Activated T-helper 1 cell treated with Interleukin-2 at 50 U/mL for 16 hours (primary cell): Measurements from ENCODE around the gene GBGT1.

Experiments used
- DNase-seq: peaks from one replicate; pipeline ENCODE4 v3.0.0-alpha.2; 2020; ENCODE audit warnings: low read depth

The GBGT1 gene

DNA sequence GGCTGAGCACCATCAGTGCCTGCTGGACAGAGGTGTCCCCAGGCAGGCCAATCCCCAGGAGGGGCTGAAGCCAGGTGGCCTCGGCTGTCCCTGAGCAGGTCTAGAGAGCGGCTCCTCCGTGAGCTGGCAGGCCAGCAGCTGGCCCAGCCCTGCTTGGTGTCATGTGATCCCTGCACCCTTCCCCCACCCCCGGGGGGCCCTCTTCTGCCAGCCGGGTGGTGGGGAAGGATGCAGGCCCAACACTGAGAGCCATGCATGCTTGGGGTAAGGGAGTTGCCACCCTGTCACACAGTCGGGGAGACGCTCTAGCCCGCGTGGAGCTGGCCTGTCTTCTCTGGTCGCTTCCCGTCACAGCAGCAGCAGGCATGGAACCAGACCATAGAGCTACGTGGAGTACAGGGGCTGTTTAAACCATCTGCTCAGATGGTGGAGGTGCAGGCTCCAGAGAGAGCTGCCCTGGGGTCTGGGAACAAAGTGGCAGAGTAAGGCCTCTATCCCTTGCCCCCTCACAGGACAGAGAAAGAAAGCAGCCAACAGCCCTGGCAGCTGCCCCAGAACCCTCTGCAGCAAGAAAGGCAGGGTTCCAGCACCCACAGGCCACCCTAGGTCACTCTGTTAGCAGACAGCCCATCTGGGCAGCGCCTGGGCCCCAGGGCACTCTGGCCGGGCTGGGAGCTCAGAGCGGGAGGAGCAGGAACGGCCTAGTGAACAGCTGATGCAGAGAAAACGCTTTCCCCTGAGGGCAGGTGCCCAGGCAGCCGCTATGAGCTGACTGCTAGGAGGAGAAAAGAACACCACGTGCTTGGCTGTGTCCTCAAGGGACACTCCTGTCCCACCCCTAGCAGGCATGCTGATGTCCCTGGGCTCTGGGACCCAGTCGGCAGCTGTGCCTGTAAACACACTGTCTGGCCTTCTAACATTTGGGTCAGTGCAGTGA lies 49.5 kb downstream of the GBGT1 start:
- DNase-seq: no peak

DNA sequence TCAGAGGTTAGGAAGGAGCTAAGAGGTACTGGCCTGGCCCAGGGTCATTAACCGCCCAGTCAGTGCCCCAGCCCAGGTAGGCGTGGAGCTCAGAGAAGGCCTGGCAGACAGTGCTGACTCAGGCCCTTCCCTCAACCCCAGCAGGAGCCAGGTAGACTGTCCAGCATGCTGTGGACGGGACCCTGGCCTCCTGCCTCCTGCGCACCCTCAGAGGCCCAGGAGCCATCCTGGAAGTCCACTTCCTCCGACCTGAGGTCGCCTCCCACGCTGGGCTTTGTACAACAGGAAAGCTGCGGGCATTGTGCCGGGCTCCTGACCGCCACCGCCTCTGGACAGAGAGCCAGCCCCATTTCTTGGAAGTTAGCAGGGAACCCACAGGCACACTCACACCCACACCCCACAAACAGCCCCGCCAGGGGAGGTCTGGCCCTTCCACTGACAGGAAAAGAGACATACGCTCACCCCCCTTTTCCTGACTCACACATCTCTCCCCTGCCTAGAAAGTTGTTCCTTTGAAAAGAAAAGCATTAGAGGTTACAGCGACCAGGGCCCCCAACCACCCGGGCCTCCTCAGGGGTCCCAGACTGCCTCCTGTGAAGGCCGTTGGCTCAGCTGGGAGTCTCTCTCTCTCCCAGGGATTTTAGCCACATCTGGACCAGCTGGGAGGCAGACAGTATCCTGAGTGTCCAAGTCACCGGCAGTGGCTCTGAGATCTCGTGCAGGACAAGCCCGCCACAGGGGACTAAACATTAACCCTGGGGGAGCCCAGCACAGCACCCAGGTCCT lies 50.4 kb downstream of the GBGT1 start:
- no peak for DNase-seq

DNA sequence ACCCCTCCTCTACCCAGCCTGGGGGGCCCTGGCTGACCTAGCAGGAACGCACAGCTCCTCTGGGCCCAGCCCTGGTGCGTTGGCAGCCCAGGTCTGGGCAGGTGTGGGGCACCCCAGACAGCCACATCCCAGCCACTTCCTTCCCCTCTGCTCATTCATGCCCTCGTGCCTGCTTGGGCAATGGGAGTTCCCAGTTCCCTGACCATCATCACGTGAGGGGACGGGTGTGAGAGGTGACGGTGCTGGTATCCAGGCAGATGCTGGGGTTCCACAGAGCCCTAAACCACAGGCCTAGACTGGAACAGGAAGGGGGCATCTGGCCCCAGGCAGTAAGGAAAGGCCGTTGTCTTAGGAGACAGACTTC lies 51.1 kb downstream of the GBGT1 start:
- no peak for DNase-seq

DNA sequence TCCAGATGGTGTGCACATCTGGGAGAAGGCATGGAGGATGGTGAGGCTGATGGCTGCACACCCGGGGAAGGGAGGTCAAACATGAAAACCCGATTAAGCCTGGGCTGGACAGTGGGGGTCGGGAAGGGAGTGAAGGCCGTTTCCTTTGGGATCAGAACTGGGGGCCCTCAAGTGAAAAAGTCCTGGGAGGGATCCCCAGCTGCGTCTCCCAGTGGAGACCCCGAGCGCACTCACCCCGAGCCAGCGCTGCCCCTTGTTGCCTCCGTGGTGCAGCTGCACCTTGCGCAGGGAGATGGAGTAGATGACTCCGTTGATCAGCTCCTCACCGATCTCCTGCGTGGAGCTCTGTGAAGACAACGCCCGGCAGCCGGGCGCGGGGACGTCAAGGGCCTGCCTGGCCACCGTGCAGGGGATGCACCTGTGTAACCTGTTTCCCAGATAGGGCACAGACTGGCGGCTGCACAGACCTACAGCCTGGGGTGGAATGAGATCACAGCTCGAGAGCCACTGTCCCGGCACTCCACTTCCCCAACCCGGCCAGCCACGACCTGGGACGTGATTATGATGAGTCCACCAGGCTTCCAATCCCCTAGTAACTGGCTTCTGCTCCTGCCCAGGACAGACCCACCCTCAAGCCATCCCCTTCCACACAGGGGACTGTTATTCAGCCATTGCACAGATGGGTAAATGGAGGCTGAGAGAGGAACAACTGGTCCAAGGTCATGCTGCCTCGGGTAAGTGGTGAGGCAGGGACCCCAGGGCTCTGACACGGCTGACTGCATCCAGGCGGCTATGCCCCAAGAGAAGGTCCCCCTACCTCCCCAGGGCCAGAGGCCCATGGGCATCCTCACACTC lies 51.7 kb downstream of the GBGT1 start:
- no peak for DNase-seq

DNA sequence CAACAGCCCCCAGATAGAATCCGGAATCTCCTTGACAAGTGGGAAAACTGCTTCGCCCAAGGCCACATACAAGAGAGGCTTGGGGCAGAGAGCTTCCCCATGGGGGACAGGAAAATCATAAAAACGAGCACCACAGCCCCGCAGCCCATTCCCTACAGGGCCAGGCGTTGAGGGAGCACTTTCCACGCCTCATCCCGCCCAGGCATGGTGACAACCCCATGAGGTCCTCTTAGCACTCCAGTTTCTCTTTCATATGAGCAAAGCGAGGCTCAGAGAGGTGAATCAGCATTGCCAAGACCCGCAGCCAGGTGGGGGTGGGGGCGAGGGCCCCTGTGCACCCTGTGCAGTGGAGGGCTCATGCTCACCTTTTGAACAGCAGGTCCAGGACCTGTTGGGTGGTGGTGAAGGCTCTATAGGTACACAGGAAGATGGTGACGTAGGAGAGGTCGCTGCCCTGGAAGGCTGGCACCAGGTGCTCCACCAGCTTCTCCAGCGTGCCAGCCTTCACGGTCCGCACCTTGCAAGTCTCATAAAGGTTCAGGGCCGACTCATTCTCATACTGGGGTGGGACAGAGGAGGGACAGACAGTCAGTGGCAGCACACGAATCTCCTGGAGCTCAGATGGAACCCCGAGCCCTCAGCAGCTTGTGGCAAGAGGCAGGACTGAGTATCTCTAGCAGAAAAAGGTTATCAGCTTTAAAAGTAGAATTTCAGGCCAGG lies 53.6 kb downstream of the GBGT1 start:
- DNase-seq: no peak

DNA sequence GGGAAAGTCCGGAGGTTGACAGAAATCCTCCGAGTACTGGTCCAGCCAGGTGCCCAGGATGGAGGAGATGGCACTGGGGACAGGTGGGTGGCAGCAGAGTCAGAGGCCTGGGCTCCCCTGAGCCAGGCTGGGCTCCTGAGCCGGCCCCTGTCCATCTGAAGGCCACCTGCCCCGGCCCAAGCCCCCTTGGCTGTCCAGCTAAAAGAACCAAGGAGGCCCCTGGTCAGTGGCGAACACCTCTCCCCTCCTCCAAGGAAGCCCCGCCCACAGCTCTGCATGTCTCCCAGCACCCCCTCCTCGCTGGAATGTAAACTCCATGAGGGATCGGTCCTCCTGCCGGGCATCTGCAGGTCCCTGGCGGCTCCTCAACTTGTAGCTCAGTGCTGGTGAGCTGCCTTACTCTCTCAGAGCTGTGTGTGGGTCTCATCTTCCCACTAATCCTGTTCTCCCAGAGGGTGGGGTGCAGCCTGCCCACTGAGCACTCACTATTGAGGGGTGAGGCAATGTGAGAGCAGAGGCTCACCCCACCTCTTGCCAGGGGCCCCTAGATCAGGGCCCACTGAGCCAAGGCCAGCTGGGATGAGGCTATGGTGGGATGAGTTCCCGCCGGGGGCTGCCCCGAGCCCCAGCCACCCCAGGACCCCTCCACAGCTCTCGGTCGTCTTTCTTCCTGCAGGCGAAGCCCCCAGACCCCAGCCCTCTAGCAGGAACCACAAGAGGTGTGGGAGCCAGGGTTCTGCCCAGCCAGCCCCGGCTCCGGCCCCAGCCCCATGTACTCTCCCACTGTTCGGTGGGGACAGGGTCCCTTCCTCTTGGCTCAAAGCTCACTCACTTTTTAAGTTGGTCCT lies 54.7 kb downstream of the GBGT1 start:
- DNase-seq: no peak

DNA sequence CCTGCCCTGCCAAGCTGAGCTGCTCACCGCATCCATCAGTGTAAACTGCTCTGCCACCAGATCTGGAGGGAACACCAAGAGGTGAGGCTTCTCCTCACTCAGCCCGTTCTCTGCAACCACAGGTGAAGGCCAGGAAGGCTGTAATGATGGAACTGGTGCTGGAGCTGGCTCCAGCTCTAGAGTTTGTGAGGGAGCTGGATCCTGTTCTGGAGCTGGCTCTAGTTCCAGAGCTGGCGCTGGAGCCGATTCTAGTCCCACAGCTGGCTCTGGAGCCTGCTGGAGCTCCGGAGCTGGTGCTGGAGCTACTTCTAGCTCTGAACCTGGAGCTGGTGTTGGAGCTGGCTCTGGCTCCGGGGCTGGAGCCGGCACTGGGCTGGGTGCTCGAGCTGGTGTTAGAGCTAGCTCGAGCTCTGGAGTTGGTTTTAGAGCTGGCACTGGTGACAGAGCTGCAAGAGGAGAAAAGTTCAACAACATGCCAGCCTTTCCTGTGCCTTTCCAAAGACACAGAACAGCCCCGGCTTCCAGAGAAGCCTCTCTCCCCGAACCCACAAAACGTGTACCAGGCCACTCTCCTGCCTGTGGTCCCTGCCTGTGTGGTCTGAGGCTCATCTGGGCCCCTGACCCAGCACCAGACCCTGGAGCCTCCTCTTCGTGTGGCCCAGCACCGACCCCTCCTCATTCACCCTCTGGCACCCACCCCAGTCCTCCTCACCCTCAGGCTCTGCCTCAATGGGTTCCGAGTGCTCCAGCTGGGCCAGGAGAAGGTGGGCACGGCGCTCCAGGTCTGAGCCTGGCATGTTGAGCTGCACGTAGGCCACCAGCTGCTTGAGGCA lies 55.5 kb downstream of the GBGT1 start:
- DNase-seq: no peak

DNA sequence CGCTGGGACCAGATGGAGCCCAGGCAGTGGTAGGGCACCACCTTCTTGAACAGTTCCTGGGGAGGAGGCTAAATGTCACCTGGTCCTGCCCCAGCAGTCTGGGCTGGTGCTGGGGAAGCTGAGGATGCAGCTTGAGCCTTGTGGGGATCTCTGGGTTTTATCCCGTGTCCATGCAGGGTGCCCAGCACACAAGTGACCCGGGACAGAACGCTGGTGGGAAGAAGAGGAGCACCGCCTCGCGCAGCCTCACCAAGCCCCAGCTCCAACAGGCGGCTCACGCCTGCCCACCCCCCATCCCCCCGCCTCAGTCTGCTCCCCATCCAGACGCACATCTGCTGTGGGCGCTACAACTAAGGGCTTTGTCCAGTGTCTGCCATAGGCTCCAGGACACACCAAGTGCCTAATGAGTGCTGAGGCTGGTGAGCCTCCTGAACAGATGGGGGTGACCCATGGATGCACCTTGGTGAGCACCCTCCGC lies 56.4 kb downstream of the GBGT1 start:
- no peak for DNase-seq

DNA sequence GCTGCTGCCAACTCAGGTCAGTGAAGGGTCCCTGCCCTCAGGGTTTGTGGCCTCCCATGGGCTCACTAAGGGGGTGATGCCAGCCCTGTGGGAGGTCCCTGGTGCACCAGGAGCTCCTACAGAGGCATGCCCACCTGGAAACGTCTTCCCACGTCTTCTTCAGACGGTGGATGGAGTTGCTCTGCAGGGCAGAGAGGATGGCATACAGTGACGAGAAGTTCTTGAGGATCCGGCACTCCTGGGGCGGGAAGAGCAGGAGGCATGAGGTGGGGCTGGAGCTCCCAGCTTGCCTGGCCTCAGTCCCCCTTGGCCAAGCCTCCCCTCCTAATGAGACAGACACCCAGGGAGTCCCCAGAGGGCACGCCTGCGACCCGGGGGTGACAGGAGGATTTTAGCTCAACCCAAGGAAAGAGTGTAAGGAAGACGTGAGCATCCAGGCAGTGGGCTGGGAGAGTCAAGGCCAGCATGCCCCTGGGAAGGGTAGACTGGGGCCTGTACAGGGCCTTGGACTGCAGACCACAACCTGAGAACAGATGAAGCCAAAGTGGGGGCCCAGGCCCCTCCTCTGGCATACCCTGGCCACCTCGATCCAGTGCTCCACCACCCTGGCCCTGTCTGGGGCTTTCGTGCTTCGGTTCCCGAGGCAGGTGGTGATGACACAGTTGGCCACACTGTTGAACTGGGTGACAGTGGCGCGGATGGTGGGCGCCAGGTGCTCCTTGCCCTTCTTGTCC lies 57.0 kb downstream of the GBGT1 start:
- DNase-seq: no peak

DNA sequence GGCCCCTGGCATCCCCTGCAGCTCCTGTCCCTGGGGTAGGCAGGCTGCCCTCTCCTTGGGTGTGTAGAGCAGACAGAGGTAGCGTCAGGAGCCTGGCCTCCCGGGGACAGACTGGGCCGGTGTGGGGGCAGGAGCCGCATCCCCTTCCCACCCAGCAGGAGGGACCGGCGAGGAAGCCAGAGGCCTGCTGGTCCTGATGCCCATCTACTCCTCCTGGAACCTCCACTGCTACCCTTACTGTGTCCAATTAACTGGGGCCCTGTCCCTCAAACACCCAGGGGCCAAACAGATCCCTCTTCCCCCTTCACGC lies 58.3 kb downstream of the GBGT1 start:
- DNase-seq: no peak

DNA sequence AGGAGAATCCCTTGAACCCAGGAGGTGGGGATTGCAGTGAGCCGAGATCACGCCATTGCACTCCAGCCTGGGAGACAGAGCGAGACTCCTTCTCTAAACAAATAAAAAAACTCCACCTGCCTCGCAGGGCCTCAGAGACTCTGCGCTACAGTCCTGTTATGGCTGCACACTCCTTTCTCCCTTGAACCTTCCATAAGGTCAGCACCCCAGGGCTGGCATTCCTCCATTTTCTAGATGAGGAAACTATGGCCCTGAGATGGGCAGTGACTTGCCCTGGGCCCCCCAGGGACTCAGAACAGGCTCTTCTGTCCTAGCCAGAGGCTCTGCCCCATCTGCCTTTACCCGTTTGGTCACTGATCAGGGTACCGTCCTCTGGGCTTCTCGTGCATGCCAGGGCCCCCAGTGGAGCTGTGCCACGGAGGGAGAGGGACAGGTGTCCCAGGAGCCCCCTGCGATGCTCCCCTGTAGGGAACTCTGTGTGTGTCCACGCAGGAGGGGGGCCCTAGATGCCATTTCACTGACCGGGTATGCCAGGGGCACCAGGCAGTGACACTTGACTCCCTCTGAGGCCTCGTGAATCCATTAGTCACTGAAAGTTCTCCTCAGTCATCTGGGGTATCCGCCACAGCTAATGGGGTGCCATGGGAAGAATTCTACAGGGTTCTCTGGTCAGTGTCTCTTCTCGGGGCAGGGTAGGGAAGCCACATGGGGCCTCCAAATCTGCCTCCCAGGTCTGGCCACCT lies 58.8 kb downstream of the GBGT1 start:
- no peak for DNase-seq

DNA sequence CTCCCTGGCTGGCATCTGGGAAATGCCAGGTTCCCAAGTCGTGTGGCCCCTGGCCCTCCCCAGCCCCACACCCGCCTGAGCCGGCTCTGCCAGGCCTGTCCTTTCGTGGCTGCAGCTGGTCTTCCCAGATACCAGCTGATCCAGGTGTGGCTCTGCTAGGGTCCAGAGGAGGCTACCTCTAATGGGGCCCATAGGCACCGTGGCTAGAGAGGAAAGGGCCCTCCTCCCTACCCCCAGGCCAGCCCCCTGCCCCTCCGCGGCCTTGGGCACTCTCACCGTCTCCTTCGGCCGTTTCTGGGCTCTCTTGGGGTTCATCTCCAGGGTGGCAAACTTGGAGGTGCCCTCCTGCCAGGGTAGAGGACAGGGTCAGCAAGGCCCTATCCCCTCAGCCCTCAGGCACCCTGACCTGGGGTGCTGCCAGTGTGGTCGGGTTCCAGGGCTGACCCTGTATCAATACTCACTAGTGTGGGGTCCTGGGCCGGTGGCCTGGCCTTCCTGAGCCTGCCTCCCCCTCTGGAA lies 59.7 kb downstream of the GBGT1 start:
- DNase-seq: no peak

DNA sequence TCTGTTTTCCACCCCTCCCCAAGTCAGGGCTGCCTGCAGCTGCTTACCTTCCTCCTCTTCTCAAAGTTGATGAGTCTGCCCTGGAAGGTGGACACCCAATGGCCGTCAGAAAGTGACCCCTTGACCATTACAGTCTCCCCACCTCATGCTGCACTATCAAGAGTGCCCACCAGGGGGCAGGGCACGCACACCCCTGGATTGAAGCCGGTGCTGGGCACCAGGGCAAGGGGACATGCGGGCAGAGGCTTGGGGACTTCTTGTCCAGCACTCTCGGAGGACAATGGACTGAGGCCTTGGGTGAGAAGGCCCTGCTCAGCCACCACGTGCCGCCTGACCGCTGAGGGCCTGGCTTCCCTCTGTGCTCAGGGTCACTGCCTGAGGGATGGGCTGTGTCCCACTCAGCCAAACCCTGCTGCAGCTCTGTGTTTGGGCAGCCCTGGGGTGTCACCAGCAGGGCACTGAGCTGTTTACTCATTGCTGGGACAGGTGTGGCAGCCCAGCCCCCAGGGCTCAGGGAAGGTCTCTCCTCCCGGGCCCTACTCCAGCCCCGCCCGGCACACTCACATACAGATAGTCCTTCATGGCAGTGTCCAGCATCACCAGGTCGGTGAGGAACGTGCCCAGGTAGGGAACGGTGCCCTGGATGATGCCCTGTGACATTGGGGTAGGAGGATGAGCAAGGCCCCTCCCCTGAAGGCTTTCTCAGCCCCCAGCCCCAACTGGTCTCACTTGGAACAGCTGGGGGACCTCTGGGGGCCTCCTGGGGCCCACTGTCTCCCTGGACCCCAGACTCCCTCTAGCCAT lies 60.3 kb downstream of the GBGT1 start:
- no peak for DNase-seq
